SK-N-SH treated with all-trans-retinoic acid at 6 μM for 48 hours (cell line): ENCODE results near the gene GGN.

Experiments used
- CSDC2 ChIP-seq: fragments of 250-450 bp; sonication (Bioruptor Pico); IDR thresholded peaks from 2 replicates; pipeline ENCODE4 v1.5.0; 2020; ENCODE audit warnings: mild to moderate bottlenecking, moderate library complexity
- SNAI2 ChIP-seq: fragments of 250-450 bp; sonication (Bioruptor Pico); IDR thresholded peaks from 2 replicates; pipeline ENCODE4 v1.5.0; 2020; ENCODE audit warnings: mild to moderate bottlenecking, moderate library complexity

- no peak for TF ChIP-seq SNAI2
- no peak for TF ChIP-seq CSDC2 (CRISPR knock-in tag)
Measured at GRCh38 chr19:38412961-38413360, 25.1 kb upstream of the GGN start.
